ENCODE data around the gene PRDM4.

The PRDM4 gene

DNA sequence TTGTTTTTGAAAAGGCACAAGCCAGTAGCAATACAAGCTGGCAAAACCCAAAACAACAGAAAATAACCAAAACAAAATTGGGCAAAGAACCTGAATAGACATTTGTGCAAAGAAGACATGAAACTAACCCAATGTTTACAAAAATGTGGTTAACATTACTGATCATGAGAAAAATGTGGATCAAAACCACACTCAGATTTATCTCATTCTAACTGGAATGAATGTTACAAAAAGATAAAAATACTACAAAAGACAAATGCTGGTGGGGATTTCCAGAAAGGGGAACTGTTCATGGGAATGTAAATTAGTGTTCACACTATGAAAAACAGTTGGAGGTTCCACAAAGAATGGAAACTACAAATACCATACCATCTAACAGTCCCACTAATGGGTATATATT is 40.2 kb upstream of the PRDM4 start (continued):
- TF ChIP-seq, protein P1, sequence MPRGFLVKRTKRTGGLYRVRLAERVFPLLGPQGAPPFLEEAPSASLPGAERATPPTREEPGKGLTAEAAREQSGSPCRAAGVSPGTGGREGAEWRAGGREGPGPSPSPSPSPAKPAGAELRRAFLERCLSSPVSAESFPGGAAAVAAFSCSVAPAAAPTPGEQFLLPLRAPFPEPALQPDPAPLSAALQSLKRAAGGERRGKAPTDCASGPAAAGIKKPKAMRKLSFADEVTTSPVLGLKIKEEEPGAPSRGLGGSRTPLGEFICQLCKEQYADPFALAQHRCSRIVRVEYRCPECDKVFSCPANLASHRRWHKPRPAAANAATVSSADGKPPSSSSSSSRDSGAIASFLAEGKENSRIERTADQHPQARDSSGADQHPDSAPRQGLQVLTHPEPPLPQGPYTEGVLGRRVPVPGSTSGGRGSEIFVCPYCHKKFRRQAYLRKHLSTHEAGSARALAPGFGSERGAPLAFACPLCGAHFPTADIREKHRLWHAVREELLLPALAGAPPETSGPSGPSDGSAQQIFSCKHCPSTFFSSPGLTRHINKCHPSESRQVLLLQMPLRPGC (tag by site-specific recombination; IDR thresholded peaks at IDR 0.05) = no peak
- TF ChIP-seq, protein P2, sequence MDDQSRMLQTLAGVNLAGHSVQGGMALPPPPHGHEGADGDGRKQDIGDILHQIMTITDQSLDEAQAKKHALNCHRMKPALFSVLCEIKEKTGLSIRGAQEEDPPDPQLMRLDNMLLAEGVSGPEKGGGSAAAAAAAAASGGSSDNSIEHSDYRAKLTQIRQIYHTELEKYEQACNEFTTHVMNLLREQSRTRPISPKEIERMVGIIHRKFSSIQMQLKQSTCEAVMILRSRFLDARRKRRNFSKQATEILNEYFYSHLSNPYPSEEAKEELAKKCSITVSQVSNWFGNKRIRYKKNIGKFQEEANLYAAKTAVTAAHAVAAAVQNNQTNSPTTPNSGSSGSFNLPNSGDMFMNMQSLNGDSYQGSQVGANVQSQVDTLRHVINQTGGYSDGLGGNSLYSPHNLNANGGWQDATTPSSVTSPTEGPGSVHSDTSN (CRISPR knock-in tag; IDR thresholded peaks at IDR 0.05) = no peak
- TF ChIP-seq ZNF292 (tag by site-specific recombination; IDR thresholded peaks at IDR 0.05; ENCODE audit: borderline replicate concordance, low read depth) (no peak), ZNF76 (tag by site-specific recombination; IDR thresholded peaks at IDR 0.05; ENCODE audit: borderline replicate concordance, low read depth) (no peak), ZNF830 (tag by site-specific recombination; IDR thresholded peaks at IDR 0.05; ENCODE audit: low read depth) (no peak), SP7 (tag by site-specific recombination; IDR thresholded peaks at IDR 0.05) (no peak)

DNA sequence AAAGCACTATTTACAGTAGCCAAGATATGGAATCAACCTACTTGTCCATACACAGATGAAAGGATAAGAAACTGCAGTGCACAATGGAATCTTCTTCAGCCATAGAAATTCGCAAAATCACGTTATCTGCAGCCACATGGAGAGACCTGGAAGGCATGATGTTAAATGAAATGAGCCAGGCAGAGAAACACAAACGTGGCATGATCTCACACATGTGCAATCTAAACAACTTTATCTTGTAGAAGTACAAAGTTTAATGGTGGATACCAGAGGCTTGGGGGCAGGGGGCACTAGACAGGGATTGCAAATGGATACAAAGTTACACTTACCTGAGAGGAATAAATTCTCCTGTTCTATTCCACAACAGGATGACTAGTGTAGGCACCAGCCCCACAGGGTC is 37.6 kb upstream of the PRDM4 start:
- no peak overlapping the region for H3K27ac ChIP-seq (ENCODE audit: extremely low read depth, low read depth, low read length)
- ChIA-PET POLR2A (no interaction called here), CTCF (interaction anchor here (0.6 kb wide), 1 partner anchor 21 kb away, joined by 3 read pairs; no protein-coding TSS in a partner anchor)
- no peaks in the 10 kb centered on the region for H3K36me3 ChIP-seq (ENCODE audit: control insufficient read depth in 2 of 2, insufficient read depth in 1 of 2, low read length in 2 of 2)
- H3K4me1 ChIP-seq (ENCODE audit: control insufficient read depth, insufficient read depth, low read length) = no peaks in the 10 kb centered on the region
- no peak for TF ChIP-seq ZNF324 (tag by site-specific recombination; IDR thresholded peaks at IDR 0.05)
- TF ChIP-seq ZNF335 (tag by site-specific recombination; conservative IDR thresholded peaks at IDR 0.05) = no peak
- TF ChIP-seq WT1 (tag by site-specific recombination; IDR thresholded peaks at IDR 0.05) = no peak
- TF ChIP-seq ZNF423 (tag by site-specific recombination; IDR thresholded peaks at IDR 0.05) = no peak
- no peak for TF ChIP-seq HOXD13 (CRISPR knock-in tag; IDR thresholded peaks at IDR 0.05; ENCODE audit: borderline replicate concordance)
- TF ChIP-seq, protein P3, sequence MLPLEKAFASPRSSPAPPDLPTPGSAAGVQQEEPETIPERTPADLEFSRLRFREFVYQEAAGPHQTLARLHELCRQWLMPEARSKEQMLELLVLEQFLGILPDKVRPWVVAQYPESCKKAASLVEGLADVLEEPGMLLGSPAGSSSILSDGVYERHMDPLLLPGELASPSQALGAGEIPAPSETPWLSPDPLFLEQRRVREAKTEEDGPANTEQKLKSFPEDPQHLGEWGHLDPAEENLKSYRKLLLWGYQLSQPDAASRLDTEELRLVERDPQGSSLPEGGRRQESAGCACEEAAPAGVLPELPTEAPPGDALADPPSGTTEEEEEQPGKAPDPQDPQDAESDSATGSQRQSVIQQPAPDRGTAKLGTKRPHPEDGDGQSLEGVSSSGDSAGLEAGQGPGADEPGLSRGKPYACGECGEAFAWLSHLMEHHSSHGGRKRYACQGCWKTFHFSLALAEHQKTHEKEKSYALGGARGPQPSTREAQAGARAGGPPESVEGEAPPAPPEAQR (tag by site-specific recombination; IDR thresholded peaks at IDR 0.05) = no peak
- no peaks in the 10 kb centered on the region for H3K9me3 ChIP-seq (ENCODE audit: control insufficient read depth, insufficient read depth, low read depth, low read length)
- H3K4me3 ChIP-seq (ENCODE audit: low read depth, low read length) = no peak overlapping the region

DNA sequence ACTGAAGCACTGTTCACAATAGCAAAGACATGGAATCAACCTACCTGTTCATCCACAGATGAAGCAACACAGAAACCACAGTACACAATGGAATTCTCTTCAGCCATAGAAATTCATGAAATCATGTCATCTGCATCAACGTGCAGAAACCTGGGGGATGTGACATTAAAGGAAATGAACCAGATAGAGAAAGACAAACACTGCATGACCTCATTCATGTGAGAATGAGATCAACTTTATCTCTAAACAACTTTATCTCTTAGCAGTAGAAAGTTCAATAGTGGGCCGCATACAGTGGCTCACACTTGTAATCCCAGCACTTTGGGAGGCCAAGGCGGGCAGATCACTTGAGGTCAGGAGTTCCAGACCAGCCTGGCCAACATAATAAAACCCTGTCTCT is 33.5 kb upstream of the PRDM4 start:
- Histone ChIP-seq H3K27ac (ENCODE audit: extremely low read depth, low read depth, low read length) (no peak overlapping the region), H3K36me3 (ENCODE audit: control insufficient read depth in 2 of 2, insufficient read depth in 1 of 2, low read length in 2 of 2) (no peaks in the 10 kb centered on the region), H3K4me1 (ENCODE audit: control insufficient read depth, insufficient read depth, low read length) (no peaks in the 10 kb centered on the region), H3K9me3 (ENCODE audit: control insufficient read depth, insufficient read depth, low read depth, low read length) (no peaks in the 10 kb centered on the region), H3K4me3 (ENCODE audit: low read depth, low read length) (no peak overlapping the region)
- ChIA-PET CTCF (interaction anchor here (0.7 to 1.3 kb wide), 2 partner anchors 10 to 91 kb away, joined by 3 read pairs; no protein-coding TSS in a partner anchor), POLR2A (no interaction called here)
- no peak for TF ChIP-seq YY2 (tag by site-specific recombination; IDR thresholded peaks at IDR 0.05)
- no peak for TF ChIP-seq ZNF544 (tag by site-specific recombination; IDR thresholded peaks at IDR 0.05)
- TF ChIP-seq ZNF248 (tag by site-specific recombination; IDR thresholded peaks at IDR 0.05) = no peak
- TF ChIP-seq OSR2 (tag by site-specific recombination; IDR thresholded peaks at IDR 0.05) = peak; percentile 54
- TF ChIP-seq, protein P4, sequence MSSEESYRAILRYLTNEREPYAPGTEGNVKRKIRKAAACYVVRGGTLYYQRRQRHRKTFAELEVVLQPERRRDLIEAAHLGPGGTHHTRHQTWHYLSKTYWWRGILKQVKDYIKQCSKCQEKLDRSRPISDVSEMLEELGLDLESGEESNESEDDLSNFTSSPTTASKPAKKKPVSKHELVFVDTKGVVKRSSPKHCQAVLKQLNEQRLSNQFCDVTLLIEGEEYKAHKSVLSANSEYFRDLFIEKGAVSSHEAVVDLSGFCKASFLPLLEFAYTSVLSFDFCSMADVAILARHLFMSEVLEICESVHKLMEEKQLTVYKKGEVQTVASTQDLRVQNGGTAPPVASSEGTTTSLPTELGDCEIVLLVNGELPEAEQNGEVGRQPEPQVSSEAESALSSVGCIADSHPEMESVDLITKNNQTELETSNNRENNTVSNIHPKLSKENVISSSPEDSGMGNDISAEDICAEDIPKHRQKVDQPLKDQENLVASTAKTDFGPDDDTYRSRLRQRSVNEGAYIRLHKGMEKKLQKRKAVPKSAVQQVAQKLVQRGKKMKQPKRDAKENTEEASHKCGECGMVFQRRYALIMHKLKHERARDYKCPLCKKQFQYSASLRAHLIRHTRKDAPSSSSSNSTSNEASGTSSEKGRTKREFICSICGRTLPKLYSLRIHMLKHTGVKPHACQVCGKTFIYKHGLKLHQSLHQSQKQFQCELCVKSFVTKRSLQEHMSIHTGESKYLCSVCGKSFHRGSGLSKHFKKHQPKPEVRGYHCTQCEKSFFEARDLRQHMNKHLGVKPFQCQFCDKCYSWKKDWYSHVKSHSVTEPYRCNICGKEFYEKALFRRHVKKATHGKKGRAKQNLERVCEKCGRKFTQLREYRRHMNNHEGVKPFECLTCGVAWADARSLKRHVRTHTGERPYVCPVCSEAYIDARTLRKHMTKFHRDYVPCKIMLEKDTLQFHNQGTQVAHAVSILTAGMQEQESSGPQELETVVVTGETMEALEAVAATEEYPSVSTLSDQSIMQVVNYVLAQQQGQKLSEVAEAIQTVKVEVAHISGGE (tag by site-specific recombination; conservative IDR thresholded peaks at IDR 0.05; ENCODE audit: low read depth) = no peak
- TF ChIP-seq, protein P5, sequence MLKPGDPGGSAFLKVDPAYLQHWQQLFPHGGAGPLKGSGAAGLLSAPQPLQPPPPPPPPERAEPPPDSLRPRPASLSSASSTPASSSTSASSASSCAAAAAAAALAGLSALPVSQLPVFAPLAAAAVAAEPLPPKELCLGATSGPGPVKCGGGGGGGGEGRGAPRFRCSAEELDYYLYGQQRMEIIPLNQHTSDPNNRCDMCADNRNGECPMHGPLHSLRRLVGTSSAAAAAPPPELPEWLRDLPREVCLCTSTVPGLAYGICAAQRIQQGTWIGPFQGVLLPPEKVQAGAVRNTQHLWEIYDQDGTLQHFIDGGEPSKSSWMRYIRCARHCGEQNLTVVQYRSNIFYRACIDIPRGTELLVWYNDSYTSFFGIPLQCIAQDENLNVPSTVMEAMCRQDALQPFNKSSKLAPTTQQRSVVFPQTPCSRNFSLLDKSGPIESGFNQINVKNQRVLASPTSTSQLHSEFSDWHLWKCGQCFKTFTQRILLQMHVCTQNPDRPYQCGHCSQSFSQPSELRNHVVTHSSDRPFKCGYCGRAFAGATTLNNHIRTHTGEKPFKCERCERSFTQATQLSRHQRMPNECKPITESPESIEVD (tag by site-specific recombination; IDR thresholded peaks at IDR 0.05) = 0 out of 2 replicates have a peak, but pooled peaks have one; percentile 6
- TF ChIP-seq ZNF274 (IDR thresholded peaks at IDR 0.05; ENCODE audit: low read length) = no peak
- TF ChIP-seq ZNF274 (tag by site-specific recombination; IDR thresholded peaks at IDR 0.05; ENCODE audit: borderline replicate concordance) = no peak
- TF ChIP-seq, protein P6, sequence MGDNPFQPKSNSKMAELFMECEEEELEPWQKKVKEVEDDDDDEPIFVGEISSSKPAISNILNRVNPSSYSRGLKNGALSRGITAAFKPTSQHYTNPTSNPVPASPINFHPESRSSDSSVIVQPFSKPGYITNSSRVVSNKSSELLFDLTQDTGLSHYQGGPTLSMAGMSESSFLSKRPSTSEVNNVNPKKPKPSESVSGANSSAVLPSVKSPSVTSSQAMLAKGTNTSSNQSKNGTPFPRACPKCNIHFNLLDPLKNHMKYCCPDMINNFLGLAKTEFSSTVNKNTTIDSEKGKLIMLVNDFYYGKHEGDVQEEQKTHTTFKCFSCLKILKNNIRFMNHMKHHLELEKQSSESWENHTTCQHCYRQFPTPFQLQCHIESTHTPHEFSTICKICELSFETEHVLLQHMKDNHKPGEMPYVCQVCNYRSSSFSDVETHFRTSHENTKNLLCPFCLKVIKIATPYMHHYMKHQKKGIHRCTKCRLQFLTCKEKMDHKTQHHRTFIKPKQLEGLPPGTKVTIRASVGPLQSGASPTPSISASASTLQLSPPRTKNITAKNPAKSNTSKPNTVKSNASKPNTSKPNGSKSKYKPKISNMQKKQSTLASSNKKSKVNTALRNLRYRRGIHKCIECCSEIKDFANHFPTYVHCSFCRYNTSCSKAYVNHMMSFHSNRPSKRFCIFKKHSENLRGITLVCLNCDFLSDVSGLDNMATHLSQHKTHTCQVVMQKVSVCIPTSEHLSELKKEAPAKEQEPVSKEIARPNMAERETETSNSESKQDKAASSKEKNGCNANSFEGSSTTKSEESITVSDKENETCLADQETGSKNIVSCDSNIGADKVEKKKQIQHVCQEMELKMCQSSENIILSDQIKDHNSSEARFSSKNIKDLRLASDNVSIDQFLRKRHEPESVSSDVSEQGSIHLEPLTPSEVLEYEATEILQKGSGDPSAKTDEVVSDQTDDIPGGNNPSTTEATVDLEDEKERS (tag by site-specific recombination; IDR thresholded peaks at IDR 0.05) = no peak
- no peak for TF ChIP-seq PRDM1 (tag by site-specific recombination; IDR thresholded peaks at IDR 0.05)

Data from HEK293 (cell line).